ENCODE measurements around the gene GDF15. TPM values are rescaled to one million over a fixed set of nuclear protein-coding genes. Genes with fewer than 3 reads are reported as not detected.

GDF15 gene
- total RNA-seq, 1 experiment from 2014 or later, result 27.3 TPM

- H3K4me1 Mint-ChIP-seq, result peaks cover 29% of the 10 kb centered on the region
- DNase-seq (ENCODE audit: low spot score), result no peak
- no peaks in the 10 kb centered on the region for H3K36me3 Mint-ChIP-seq
- TF ChIP-seq ZNF281 (CRISPR knock-in tag; IDR thresholded peaks at IDR 0.05) (no peak), SMAD3 (CRISPR knock-in tag; IDR thresholded peaks at IDR 0.05; ENCODE audit: borderline replicate concordance) (no peak), USF2 (CRISPR knock-in tag; IDR thresholded peaks at IDR 0.05) (no peak), OVOL2 (CRISPR knock-in tag; IDR thresholded peaks at IDR 0.05; ENCODE audit: borderline replicate concordance) (no peak), ZNF532 (CRISPR knock-in tag; IDR thresholded peaks at IDR 0.05; ENCODE audit: borderline replicate concordance) (no peak), GABPB1 (CRISPR knock-in tag; IDR thresholded peaks at IDR 0.05) (no peak), TEAD4 (CRISPR knock-in tag; IDR thresholded peaks at IDR 0.05) (no peak), ZNF121 (CRISPR knock-in tag; IDR thresholded peaks at IDR 0.05) (no peak), NR1H2 (CRISPR knock-in tag; IDR thresholded peaks at IDR 0.05) (no peak), FOXP1 (CRISPR knock-in tag; IDR thresholded peaks at IDR 0.05; ENCODE audit: borderline replicate concordance) (no peak), RELA (CRISPR knock-in tag; IDR thresholded peaks at IDR 0.05; ENCODE audit: borderline replicate concordance) (no peak), ETV6 (CRISPR knock-in tag; IDR thresholded peaks at IDR 0.05) (no peak)
- TF ChIP-seq, protein P1, sequence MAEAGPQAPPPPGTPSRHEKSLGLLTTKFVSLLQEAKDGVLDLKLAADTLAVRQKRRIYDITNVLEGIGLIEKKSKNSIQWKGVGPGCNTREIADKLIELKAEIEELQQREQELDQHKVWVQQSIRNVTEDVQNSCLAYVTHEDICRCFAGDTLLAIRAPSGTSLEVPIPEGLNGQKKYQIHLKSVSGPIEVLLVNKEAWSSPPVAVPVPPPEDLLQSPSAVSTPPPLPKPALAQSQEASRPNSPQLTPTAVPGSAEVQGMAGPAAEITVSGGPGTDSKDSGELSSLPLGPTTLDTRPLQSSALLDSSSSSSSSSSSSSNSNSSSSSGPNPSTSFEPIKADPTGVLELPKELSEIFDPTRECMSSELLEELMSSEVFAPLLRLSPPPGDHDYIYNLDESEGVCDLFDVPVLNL (CRISPR knock-in tag; IDR thresholded peaks at IDR 0.05; ENCODE audit: borderline replicate concordance, low read depth), result no peak
- TF ChIP-seq, protein P2, sequence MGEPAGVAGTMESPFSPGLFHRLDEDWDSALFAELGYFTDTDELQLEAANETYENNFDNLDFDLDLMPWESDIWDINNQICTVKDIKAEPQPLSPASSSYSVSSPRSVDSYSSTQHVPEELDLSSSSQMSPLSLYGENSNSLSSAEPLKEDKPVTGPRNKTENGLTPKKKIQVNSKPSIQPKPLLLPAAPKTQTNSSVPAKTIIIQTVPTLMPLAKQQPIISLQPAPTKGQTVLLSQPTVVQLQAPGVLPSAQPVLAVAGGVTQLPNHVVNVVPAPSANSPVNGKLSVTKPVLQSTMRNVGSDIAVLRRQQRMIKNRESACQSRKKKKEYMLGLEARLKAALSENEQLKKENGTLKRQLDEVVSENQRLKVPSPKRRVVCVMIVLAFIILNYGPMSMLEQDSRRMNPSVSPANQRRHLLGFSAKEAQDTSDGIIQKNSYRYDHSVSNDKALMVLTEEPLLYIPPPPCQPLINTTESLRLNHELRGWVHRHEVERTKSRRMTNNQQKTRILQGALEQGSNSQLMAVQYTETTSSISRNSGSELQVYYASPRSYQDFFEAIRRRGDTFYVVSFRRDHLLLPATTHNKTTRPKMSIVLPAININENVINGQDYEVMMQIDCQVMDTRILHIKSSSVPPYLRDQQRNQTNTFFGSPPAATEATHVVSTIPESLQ (CRISPR knock-in tag; IDR thresholded peaks at IDR 0.05), result no peak
- TF ChIP-seq, protein P3, sequence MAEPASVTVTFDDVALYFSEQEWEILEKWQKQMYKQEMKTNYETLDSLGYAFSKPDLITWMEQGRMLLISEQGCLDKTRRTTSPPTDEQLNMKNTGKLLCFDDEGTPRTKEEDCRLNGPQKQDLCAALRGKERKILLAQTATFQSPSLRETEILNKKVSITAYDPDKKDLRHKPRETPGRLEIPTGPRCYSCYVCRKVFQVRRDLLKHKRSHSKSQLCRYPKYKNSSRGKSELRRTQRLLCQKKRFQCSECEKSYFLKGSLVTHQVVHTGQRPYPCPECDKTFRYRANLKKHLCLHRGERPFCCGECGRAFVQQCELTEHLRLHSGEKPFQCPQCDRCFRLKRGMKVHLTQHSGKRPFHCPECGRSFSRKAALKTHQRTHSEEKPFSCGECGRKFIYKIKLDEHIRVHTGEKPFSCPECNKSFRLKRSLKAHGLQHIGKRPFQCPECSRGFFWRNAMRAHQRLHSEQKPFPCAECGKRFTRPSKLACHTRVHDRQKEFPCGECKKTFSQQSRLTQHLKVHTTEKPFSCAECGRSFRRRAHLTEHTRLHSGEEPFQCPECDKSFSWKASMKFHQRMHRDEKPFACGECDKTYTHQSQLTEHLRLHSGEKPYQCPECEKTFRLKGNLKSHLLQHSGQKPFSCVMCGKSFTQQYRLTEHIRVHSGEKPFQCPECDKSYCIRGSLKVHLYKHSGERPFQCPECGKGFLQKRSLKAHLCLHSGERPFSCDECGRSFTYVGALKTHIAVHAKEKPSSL (CRISPR knock-in tag; conservative IDR thresholded peaks at IDR 0.05), result no peak
- ATAC-seq, result no peak
- no peaks in the 10 kb centered on the region for H3K27me3 Mint-ChIP-seq (ENCODE audit: low read depth)
- no peaks in the 10 kb centered on the region for H3K9me3 Mint-ChIP-seq
- no peak overlapping the region for H3K4me3 Mint-ChIP-seq
- no peak overlapping the region for H3K27ac Mint-ChIP-seq
- CTCF ChIA-PET, result interaction anchor here (0.6 to 2.2 kb wide), 3 partner anchors 8 to 35 kb away, joined by 3 to 31 read pairs (median 4); partner anchors contain the start of gene SSBP4
- POLR2A ChIA-PET, result no interaction called here
Measured at GRCh38 chr19:18427080-18427742, 41.3 kb downstream of the GDF15 start.

Measured in WTC11 (cell line).